ENCODE results near the gene P2RY11. TPM values are rescaled to one million over a fixed set of nuclear protein-coding genes. Genes with fewer than 3 reads are reported as not detected.

P2RY11 gene
- total and polyA plus RNA-seq, 2 experiments from 2014 or later: 4.0 to 4.3 TPM

- peaks cover 2% of the 10 kb centered on the region; the same call in 2 of the 3 replicates for H3K4me1 Mint-ChIP-seq
- no peak for DNase-seq (ENCODE audit: low spot score)
- Histone ChIP-seq H3K9me2 (ENCODE audit: insufficient read depth) (no peaks in the 10 kb centered on the region), H3K4me3 (no peak overlapping the region), H3K27me3 (ENCODE audit: insufficient read depth) (peaks cover 18% of the 10 kb centered on the region), H3K27ac (ENCODE audit: low read depth) (no peak overlapping the region), H3K4me1 (ENCODE audit: insufficient read depth) (no peaks in the 10 kb centered on the region; the same call in 1 of the 2 replicates), H4K20me1 (replicated peaks; ENCODE audit: insufficient read depth) (no peaks in the 10 kb centered on the region), H3F3A (replicated peaks; ENCODE audit: low read depth) (peaks cover 5% of the 10 kb centered on the region), H3K79me2 (replicated peaks; ENCODE audit: insufficient read depth) (no peaks in the 10 kb centered on the region), H3K36me3 (ENCODE audit: insufficient read depth) (no peaks in the 10 kb centered on the region), H3K4me2 (no peak overlapping the region), H2AFZ (no peak overlapping the region)
- no peak overlapping the region for H3K27ac Mint-ChIP-seq
- H3K27me3 Mint-ChIP-seq (ENCODE audit: insufficient read depth, low read depth, poor library complexity): peaks cover 28% of the 10 kb centered on the region
- H3K36me3 Mint-ChIP-seq (ENCODE audit: low read depth): no peaks in the 10 kb centered on the region
- no peak for TF ChIP-seq EZH2 (IDR thresholded peaks at IDR 0.05; ENCODE audit: low read depth, unreplicated experiment)
- TF ChIP-seq CTCF (conservative IDR thresholded peaks at IDR 0.05; ENCODE audit: low read depth in 2 of 2): no peak
- TF ChIP-seq EZH2phosphoT487 (IDR thresholded peaks at IDR 0.05; ENCODE audit: unreplicated experiment): no peak
- H3K9me3 Mint-ChIP-seq: no peaks in the 10 kb centered on the region
- ATAC-seq: no peak
- no peak overlapping the region for H3K4me3 Mint-ChIP-seq
These were observed 11.2 kb upstream of the P2RY11 start for GRCh38 chr19:10100163-10100785.

- no peak overlapping the region for H2AFZ ChIP-seq
- no peak for TF ChIP-seq ZNF114 (CRISPR knock-in tag; IDR thresholded peaks at IDR 0.05)
- no peak for TF ChIP-seq ZNF331 (CRISPR knock-in tag; IDR thresholded peaks at IDR 0.05; ENCODE audit: low read depth)
- TF ChIP-seq REST (IDR thresholded peaks at IDR 0.05; ENCODE audit: unreplicated experiment): no peak
- TF ChIP-seq ZNF462 (CRISPR knock-in tag; IDR thresholded peaks at IDR 0.05): no peak
- TF ChIP-seq EZH2phosphoT487 (IDR thresholded peaks at IDR 0.05; ENCODE audit: unreplicated experiment): no peak
- no peak for TF ChIP-seq EZH2 (IDR thresholded peaks at IDR 0.05; ENCODE audit: low read depth, unreplicated experiment)
These were observed 8.7 kb upstream of the P2RY11 start for GRCh38 chr19:10102787-10103236.

More at GRCh38 chr19:10102787-10103236, 8.7 kb upstream of the P2RY11 start:
- H3K27me3 Mint-ChIP-seq (ENCODE audit: insufficient read depth, low read depth, poor library complexity): peaks cover 24% of the 10 kb centered on the region
- no peak for ATAC-seq
- DNase-seq (ENCODE audit: low spot score): no peak
- no peaks in the 10 kb centered on the region for H3K9me3 Mint-ChIP-seq
- no peak overlapping the region for H3K4me3 Mint-ChIP-seq
- H4K20me1 ChIP-seq (replicated peaks; ENCODE audit: insufficient read depth): no peaks in the 10 kb centered on the region
- H3K4me1 ChIP-seq (ENCODE audit: insufficient read depth): peaks cover 7% of the 10 kb centered on the region; the same call in 1 of the 2 replicates
- no peaks in the 10 kb centered on the region for H3K27me3 ChIP-seq (ENCODE audit: insufficient read depth)
- peaks cover 9% of the 10 kb centered on the region; the same call in 1 of the 2 replicates for H3F3A ChIP-seq (replicated peaks; ENCODE audit: low read depth)
- peaks cover 10% of the 10 kb centered on the region; the same call in 1 of the 2 replicates for H3K36me3 ChIP-seq (ENCODE audit: insufficient read depth)
- H3K9me2 ChIP-seq (ENCODE audit: insufficient read depth): no peaks in the 10 kb centered on the region
- peaks cover 13% of the 10 kb centered on the region for H3K36me3 Mint-ChIP-seq (ENCODE audit: low read depth)
- H3K27ac ChIP-seq (ENCODE audit: low read depth): no peak overlapping the region
- H3K4me3 ChIP-seq: no peak overlapping the region
- no peak overlapping the region for H3K27ac Mint-ChIP-seq
- H3K4me1 Mint-ChIP-seq: peaks cover 9% of the 10 kb centered on the region
- H3K4me2 ChIP-seq: no peak overlapping the region
- H3K79me2 ChIP-seq (replicated peaks; ENCODE audit: insufficient read depth): peaks cover 16% of the 10 kb centered on the region
